H1 (cell line): Measurements from ENCODE around the gene DKK3. TPM values are rescaled to one million over a fixed set of nuclear protein-coding genes. Genes with fewer than 3 reads are reported as not detected.

ENCODE experiments used
- CTCF ChIA-PET: fragments of 300-600 bp; sonication (Branson Sonifier 250); formaldehyde crosslinking; loops from one replicate; lab custom pipeline; 2021; ENCODE audit not compliant: partially characterized antibody; lab: Charles Lee
- POLR2A ChIA-PET: fragments of 300-600 bp; sonication (Branson Sonifier 250); formaldehyde crosslinking; loops from one replicate; lab custom pipeline; 2021; ENCODE audit warnings: inconsistent platforms; ENCODE audit not compliant: partially characterized antibody; lab: Charles Lee
- DNase-seq, 2 experiments: peaks; one replicate each; pipeline versions ENCODE4 v3.0.0 to v3.0.0-alpha.2; 2010 to 2022; ENCODE audit warnings: low spot score in 2 of 2, low read depth in 1 of 2, mixed read lengths in 1 of 2
- FAIRE-seq: peaks from 2 replicates; lab custom pipeline; 2011; peaks lifted over from hg19 to GRCh38; lab: Jason Lieb, UNC
- H2AFZ ChIP-seq: 2 replicates; pipeline ENCODE4 v1.8.1; 2012; ENCODE audit warnings: low read length, inconsistent platforms
- H2AK5ac ChIP-seq: 2 replicates; pipeline ENCODE4 v1.6.1; 2013; ENCODE audit warnings: low read depth, low read length
- H2BK120ac ChIP-seq: replicated peaks from 2 replicates; pipeline ENCODE3; 2013; ENCODE audit warnings: low read depth, low read length, inconsistent platforms
- H2BK12ac ChIP-seq: 2 replicates; pipeline ENCODE4 v1.6.1; 2013; ENCODE audit warnings: low read depth, low read length
- H2BK15ac ChIP-seq: 2 replicates; pipeline ENCODE4 v1.6.1; 2013; ENCODE audit warnings: low read length
- H2BK20ac ChIP-seq: 2 replicates; pipeline ENCODE4 v1.6.1; 2013; ENCODE audit warnings: low read length
- H2BK5ac ChIP-seq: 2 replicates; pipeline ENCODE4 v1.6.1; 2013; ENCODE audit warnings: low read depth, low read length
- H3K14ac ChIP-seq: 2 replicates; pipeline ENCODE4 v1.6.1; 2013; ENCODE audit warnings: inconsistent platforms; ENCODE audit not compliant: insufficient read length
- H3K18ac ChIP-seq: 2 replicates; pipeline ENCODE4 v1.6.1; 2013; ENCODE audit warnings: low read length; ENCODE audit errors: extremely low read depth
- H3K23ac ChIP-seq: 2 replicates; pipeline ENCODE4 v1.6.1; 2013; ENCODE audit warnings: inconsistent platforms; ENCODE audit not compliant: insufficient read length
- H3K23me2 ChIP-seq: 2 replicates; pipeline ENCODE4 v1.6.1; 2013; ENCODE audit warnings: low read depth, low read length
- H3K27ac ChIP-seq: 2 replicates; pipeline ENCODE4 v1.6.1; 2011; ENCODE audit warnings: low read depth, low read length, inconsistent platforms
- H3K27me3 ChIP-seq, 4 experiments: replicated peaks in 1 of 4; 1 replicate in 1 of 4; 2 replicates in 3 of 4; pipeline versions ENCODE4 v1.6.1 to v1.8.1; 2011 to 2013; ENCODE audit warnings: low read length in 3 of 4, mild to moderate bottlenecking in 3 of 4, inconsistent platforms in 2 of 4, mixed read lengths in 2 of 4, moderate library complexity in 1 of 4; ENCODE audit not compliant: control insufficient read depth in 3 of 4, insufficient read depth in 3 of 4; ENCODE audit errors: extremely low read depth in 1 of 4
- H3K36me3 ChIP-seq, 4 experiments: 2 replicates each; pipeline versions ENCODE4 v1.6.1 to v1.8.1; 2011 to 2013; ENCODE audit warnings: mild to moderate bottlenecking in 4 of 4, low read length in 3 of 4, moderate library complexity in 2 of 4, control low read depth in 1 of 4, inconsistent platforms in 1 of 4; ENCODE audit not compliant: insufficient read depth in 4 of 4, control insufficient read depth in 2 of 4
- H3K4ac ChIP-seq: replicated peaks from 2 replicates; pipeline ENCODE3; 2013; ENCODE audit warnings: low read length, low read depth, mixed read lengths, inconsistent platforms; ENCODE audit not compliant: insufficient read length
- H3K4me1 ChIP-seq, 4 experiments: replicated peaks in 1 of 4; 1 replicate in 1 of 4; 2 replicates in 3 of 4; pipeline versions ENCODE4 v1.6.1 to v1.8.1; 2011 to 2013; ENCODE audit warnings: low read length in 3 of 4, inconsistent platforms in 2 of 4, mixed read lengths in 1 of 4; ENCODE audit not compliant: insufficient read depth in 4 of 4, control insufficient read depth in 3 of 4
- H3K4me2 ChIP-seq, 2 experiments: 2 replicates each; pipeline versions ENCODE4 v1.6.1 to v1.8.1; 2011 to 2013; ENCODE audit warnings: low read depth in 2 of 2, low read length in 2 of 2, control low read depth in 1 of 2, inconsistent platforms in 1 of 2, mild to moderate bottlenecking in 1 of 2; ENCODE audit not compliant: insufficient read depth in 1 of 2
- H3K4me3 ChIP-seq, 4 experiments: fragments of 200-600, 300-600 bp in 1 of 4; sonication (generic), shearing (Covaris generic), sonication (Bioruptor Twin) in 1 of 4; 2 replicates each; pipeline versions ENCODE4 v1.5.1 to v1.8.1; 2011 to 2016; ENCODE audit warnings: low read length in 4 of 4, low read depth in 3 of 4, control low read depth in 2 of 4, inconsistent platforms in 2 of 4, mild to moderate bottlenecking in 2 of 4, mixed read lengths in 1 of 4, moderate library complexity in 1 of 4; ENCODE audit not compliant: insufficient read depth in 2 of 4; ENCODE audit errors: extremely low read depth in 1 of 4
- H3K56ac ChIP-seq: replicated peaks from 2 replicates; pipeline ENCODE3; 2013; ENCODE audit warnings: low read depth, mild to moderate bottlenecking, mixed read lengths, low read length, inconsistent platforms; ENCODE audit not compliant: insufficient read length
- H3K79me1 ChIP-seq: 2 replicates; pipeline ENCODE4 v1.6.1; 2013; ENCODE audit warnings: low read depth, low read length, control low read depth
- H3K79me2 ChIP-seq, 2 experiments: 2 replicates each; pipeline versions ENCODE4 v1.6.1 to v1.8.1; 2012 to 2013; ENCODE audit warnings: low read length in 2 of 2, mild to moderate bottlenecking in 2 of 2, inconsistent platforms in 1 of 2; ENCODE audit not compliant: insufficient read depth in 2 of 2, control insufficient read depth in 1 of 2
- H3K9ac ChIP-seq, 4 experiments: replicated peaks in 1 of 4; 1 replicate in 1 of 4; 2 replicates in 3 of 4; pipeline versions ENCODE4 v1.6.1 to v1.8.1; 2011 to 2013; ENCODE audit warnings: low read depth in 3 of 4, low read length in 3 of 4, control low read depth in 2 of 4, mild to moderate bottlenecking in 2 of 4, moderate library complexity in 2 of 4, inconsistent platforms in 1 of 4; ENCODE audit errors: extremely low read depth in 1 of 4
- H3K9me3 ChIP-seq, 2 experiments: 2 replicates each; pipeline versions ENCODE4 v1.6.1 to v1.8.1; 2012 to 2013; ENCODE audit warnings: mild to moderate bottlenecking in 2 of 2, moderate library complexity in 2 of 2, control low read depth in 1 of 2, inconsistent platforms in 1 of 2, low read depth in 1 of 2, low read length in 1 of 2, mixed read lengths in 1 of 2; ENCODE audit not compliant: insufficient read depth in 2 of 2
- H4K20me1 ChIP-seq, 2 experiments: replicated peaks in 1 of 2; 2 replicates each; pipeline versions ENCODE3 to v1.8.1; 2011 to 2013; ENCODE audit warnings: inconsistent platforms in 2 of 2, low read length in 2 of 2, mild to moderate bottlenecking in 1 of 2; ENCODE audit not compliant: insufficient read depth in 2 of 2, control insufficient read depth in 1 of 2
- H4K5ac ChIP-seq: 2 replicates; pipeline ENCODE4 v1.6.1; 2013; ENCODE audit warnings: low read length, low read depth, mixed read lengths, inconsistent platforms; ENCODE audit not compliant: insufficient read length
- H4K8ac ChIP-seq: 2 replicates; pipeline ENCODE4 v1.8.0; 2013; ENCODE audit warnings: mild to moderate bottlenecking, moderate library complexity, low read length, inconsistent platforms; ENCODE audit not compliant: insufficient read depth; ENCODE audit errors: extremely low read depth
- H4K91ac ChIP-seq: replicated peaks from 2 replicates; pipeline ENCODE3; 2013; ENCODE audit warnings: low read length, mixed read lengths, inconsistent platforms; ENCODE audit not compliant: insufficient read length
- ATF2 ChIP-seq: IDR thresholded peaks from 2 replicates; pipeline ENCODE4 v1.6.1; 2012; ENCODE audit warnings: low read length, inconsistent platforms
- BRCA1 ChIP-seq: IDR thresholded peaks from 2 replicates; pipeline ENCODE4 v1.6.1; 2012; ENCODE audit warnings: low read depth, low read length, improper control_type of control experiment
- HDAC6 ChIP-seq: IDR thresholded peaks from one replicate; pipeline ENCODE4 v1.7.1; 2012; ENCODE audit warnings: low read depth, mild to moderate bottlenecking, inconsistent platforms, low read length, moderate library complexity
- JUN ChIP-seq: IDR thresholded peaks from 2 replicates; pipeline ENCODE4 v1.6.1; 2011; ENCODE audit warnings: low read depth, mild to moderate bottlenecking, improper control_type of control experiment, low read length
- MAFK ChIP-seq: IDR thresholded peaks from 2 replicates; pipeline ENCODE4 v1.6.1; 2012; ENCODE audit warnings: low read depth, mild to moderate bottlenecking, improper control_type of control experiment, low read length
- RFX5 ChIP-seq: IDR thresholded peaks from 2 replicates; pipeline ENCODE4 v1.6.1; 2011; ENCODE audit warnings: low read depth, low read length, improper control_type of control experiment, borderline replicate concordance
- RNF2 ChIP-seq: fragments of 200-900, 300-1000 bp; sonication (generic); IDR thresholded peaks from 2 replicates; pipeline ENCODE4 v1.7.1; 2016; ENCODE audit warnings: borderline replicate concordance, low read depth, mild to moderate bottlenecking, antibody characterized with exemption, low read length; ENCODE audit not compliant: poor library complexity, severe bottlenecking; ENCODE audit errors: missing control alignments
- TAF1 ChIP-seq: IDR thresholded peaks from 2 replicates; pipeline ENCODE4 v1.6.1; 2011; ENCODE audit warnings: mild to moderate bottlenecking, low read depth, low read length
- TBP ChIP-seq: IDR thresholded peaks from 2 replicates; pipeline ENCODE4 v1.6.1; 2011; ENCODE audit warnings: low read depth, low read length, improper control_type of control experiment
- TCF12 ChIP-seq: IDR thresholded peaks from 2 replicates; pipeline ENCODE4 v1.6.1; 2011; ENCODE audit warnings: low read depth, mild to moderate bottlenecking, low read length
- YY1 ChIP-seq: IDR thresholded peaks from 2 replicates; pipeline ENCODE4 v1.6.1; 2011; ENCODE audit warnings: low read depth, mild to moderate bottlenecking, low read length
- WGBS, 2 experiments: shearing (Covaris generic) in 1 of 2; methylation state at CpG; one replicate each; pipeline versions ENCODE4 v1.1.6 to v1.1.7; 2013 to 2015; ENCODE audit warnings: low lambda C conversion rate in 2 of 2, mixed read lengths in 2 of 2, inconsistent platforms in 1 of 2, low coverage in 1 of 2, missing lambda C conversion rate in 1 of 2; ENCODE audit not compliant: insufficient replicate concordance in 2 of 2, insufficient coverage in 1 of 2, insufficient read length in 1 of 2; ENCODE audit errors: extremely low coverage in 1 of 2, missing lambda C conversion rate in 1 of 2; 5-methylcytosine and 5-hydroxymethylcytosine counted together
- polyA plus RNA-seq, 7 experiments: library from polyadenylated mRNA; depleted of rRNA in 3 of 7; stranded (reverse) in 5 of 7; unstranded in 2 of 7; fragments of >200 nt in 5 of 7; fragments of 200-250 nt in 2 of 7; gene quantifications; 1 replicate in 5 of 7; 2 replicates in 1 of 7; 4 replicates in 1 of 7; pipeline versions ENCODE4 v1.2.1 to v1.2.3, GENCODE V29; 2011 to 2013; ENCODE audit warnings: missing spikeins in 2 of 7, mixed read lengths in 2 of 7
- total RNA-seq: library from RNA; stranded (reverse); fragmentation: NEBNext Ultra II Directional; extraction: Animal tissue kit (Norgen Biotek cat#: 25700); gene quantifications from 2 replicates; pipeline ENCODE4 v1.2.1, GENCODE V29; 2021

DKK3 gene
- total and polyA plus RNA-seq, 2 of the 8 experiments (the other 6 are each of a cell fraction or from before 2014, with no cell fraction given): 30.0 to 40.1 TPM

DNA sequence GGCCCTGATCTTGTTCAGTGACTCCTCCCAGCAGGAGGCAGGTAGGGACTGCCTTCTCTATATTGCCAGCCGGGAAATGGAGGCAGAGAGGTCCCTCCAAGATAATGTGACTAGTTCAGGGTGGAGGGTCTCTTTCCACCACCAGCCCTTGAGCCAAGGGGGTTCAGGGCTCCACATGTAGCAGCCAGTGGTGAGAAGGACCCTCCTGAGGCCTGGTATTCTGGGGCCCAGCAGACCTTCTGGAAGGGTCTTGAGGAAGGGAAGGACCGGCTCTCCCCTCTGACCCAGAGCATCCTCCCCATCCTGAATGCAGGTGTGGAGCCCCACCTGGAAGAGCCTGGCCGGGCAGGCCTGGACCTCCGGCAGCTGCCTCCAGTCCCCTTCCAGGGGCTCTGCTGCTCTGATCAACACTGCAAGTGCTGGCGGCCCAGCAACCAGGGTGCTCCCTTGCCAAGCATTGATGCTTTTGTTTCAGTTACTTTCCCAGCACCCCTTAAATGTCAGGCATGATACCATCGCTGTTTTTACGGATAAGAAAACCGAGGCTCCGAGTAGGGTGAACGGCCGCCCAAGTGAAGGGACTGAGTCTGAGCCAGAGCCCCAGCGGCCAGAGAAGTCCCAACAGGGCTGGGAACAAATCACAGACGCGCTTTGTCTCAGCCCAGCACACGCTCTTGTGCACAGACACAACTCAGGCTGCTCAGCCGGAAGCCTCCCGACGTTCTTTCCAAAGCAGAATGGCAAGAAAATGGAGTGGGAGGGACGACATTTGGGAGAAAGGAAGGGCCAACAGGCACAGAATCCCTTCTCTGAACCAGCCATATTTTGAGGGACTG lies 38.8 kb downstream of the DKK3 start:
- Histone ChIP-seq H4K5ac (no peak overlapping the region), H3K4me2 (no peak overlapping the region), H3K79me2 (no peaks in the 10 kb centered on the region), H2BK15ac (no peak overlapping the region), H2AK5ac (no peak overlapping the region), H4K91ac (no peak overlapping the region), H3K9ac (no peak overlapping the region), H3K56ac (no peak overlapping the region), H2BK120ac (no peak overlapping the region), H3K18ac (no peak overlapping the region), H3K4me1 (no peaks in the 10 kb centered on the region; a peak in 1 of 7 replicates), H4K8ac (no peak overlapping the region), H3K9me3 (no peaks in the 10 kb centered on the region), H3K27me3 (no peaks in the 10 kb centered on the region), H3K23me2 (no peaks in the 10 kb centered on the region), H3K27ac (no peak overlapping the region), H2BK20ac (no peak overlapping the region), H2BK5ac (no peak overlapping the region), H3K4ac (no peak overlapping the region), H3K23ac (no peak overlapping the region), H3K4me3 (no peak overlapping the region), H3K36me3 (no peaks in the 10 kb centered on the region), H3K79me1 (no peaks in the 10 kb centered on the region), H4K20me1 (no peaks in the 10 kb centered on the region), H2AFZ (no peak overlapping the region), H3K14ac (no peak overlapping the region), H2BK12ac (no peak overlapping the region)
- WGBS, 2 experiments: 91% methylated on average over 19 of the region's 19 CpGs; no CpG with 5 or more reads in 1 of the 2 experiments
- DNase-seq (no peak), FAIRE-seq (no peak)
- ChIA-PET CTCF (interaction anchor here (0.6 to 6.2 kb wide), 3 partner anchors 8 to 1045 kb away, joined by 3 to 63 read pairs (median 6); no protein-coding TSS in a partner anchor), POLR2A (no interaction called here)
- TF ChIP-seq BRCA1: no peak
- TF ChIP-seq HDAC6: no peak
- no peak for TF ChIP-seq TBP
- TF ChIP-seq JUN: no peak
- no peak for TF ChIP-seq RFX5
- no peak for TF ChIP-seq TAF1
- no peak for TF ChIP-seq ATF2
- TF ChIP-seq YY1: no peak
- no peak for TF ChIP-seq RNF2
- TF ChIP-seq TCF12: no peak
- no peak for TF ChIP-seq MAFK
